Ovary (tissue), 9 donors: ENCODE results near the gene MAPK6. TPM values are rescaled to one million over a fixed set of nuclear protein-coding genes. Genes with fewer than 3 reads are reported as not detected.
"Not testable (repeated sequence)": the region's sequence is repeated elsewhere in the genome, so short reads cannot be mapped to it uniquely, and the experiment has no call there.

Experiments
- DNase-seq, 5 donors: peaks; one replicate each; pipeline ENCODE4 v3.0.0-alpha.2; 2019 to 2020
- H3K27ac ChIP-seq, 2 donors: fragments of 200-600 bp; one replicate each; pipeline versions ENCODE4 v1.5.1 to v1.8.0; 2019 to 2022
- H3K27me3 ChIP-seq: fragments of 200-600 bp; one replicate; pipeline ENCODE4 v1.8.0; 2022
- H3K36me3 ChIP-seq: fragments of 200-600 bp; sonication (generic); one replicate; pipeline ENCODE4 v1.5.1; 2019
- H3K4me1 ChIP-seq: one replicate; pipeline ENCODE4 v1.8.1; 2013; ENCODE audit warnings: mild to moderate bottlenecking, moderate library complexity; ENCODE audit not compliant: insufficient read depth
- H3K4me3 ChIP-seq: fragments of 200-600 bp; sonication (generic); one replicate; pipeline ENCODE4 v1.5.1; 2017
- H3K9me3 ChIP-seq, 2 donors: fragments of 200-600 bp in 1 of 2; sonication (generic) in 1 of 2; one replicate each; pipeline versions ENCODE4 v1.5.1 to v1.8.1; 2013 to 2019; ENCODE audit warnings: mild to moderate bottlenecking in 1 of 2, moderate library complexity in 1 of 2
- CTCF ChIP-seq, 3 donors: fragments of 450-650 bp in 2 of 3; fragments of 200-600 bp in 1 of 3; IDR thresholded peaks; one replicate each; pipeline versions ENCODE4 v1.5.1 to v1.8.0; 2016 to 2022; ENCODE audit warnings: antibody characterized with exemption in 3 of 3, mild to moderate bottlenecking in 1 of 3
- EP300 ChIP-seq: sonication (generic); formaldehyde crosslinking; IDR thresholded peaks from one replicate; pipeline ENCODE4 v1.6.1; 2017; ENCODE audit warnings: antibody characterized with exemption
- POLR2A ChIP-seq: fragments of 450-650 bp; IDR thresholded peaks from one replicate; pipeline ENCODE4 v1.6.1; 2017; ENCODE audit warnings: antibody characterized with exemption, mild to moderate bottlenecking, moderate library complexity
- WGBS, 3 donors: extraction: QIAGEN DNeasy Blood & Tissue Kit in 1 of 3; methylation state at CpG; one replicate each; pipeline versions ENCODE4 v1.1.5 to v1.1.7; 2013 to 2017; 5-methylcytosine and 5-hydroxymethylcytosine counted together
- intact Hi-C, 4 donors: fragments of 100-400 bp; cut with DNase I; formaldehyde crosslinking; loops; one replicate each; pipeline versions ENCODE4 v1.11.0 to v1.15.1; 2022 to 2023
- polyA plus RNA-seq, 2 donors: library from polyadenylated mRNA; stranded (reverse); fragments of 200-250 nt in 1 of 2; fragments of 350-450 nt in 1 of 2; fragmentation: Illumina TruSeq in 1 of 2; extraction: RNeasy Lipid Tissue Mini Kit (QIAGEN cat#74804) in 1 of 2; gene quantifications; one replicate each; pipeline ENCODE4 v1.2.3, GENCODE V29; 2013 to 2014
- total RNA-seq, 7 donors: library from RNA; depleted of rRNA in 2 of 7; stranded (reverse); fragments of >200 nt in 2 of 7; fragmentation: NEBNext Ultra II Directional in 3 of 7; extraction: Animal tissue kit (Norgen Biotek cat#: 25700) in 3 of 7; gene quantifications; one replicate each; pipeline versions ENCODE4 v1.1.0 to v1.2.4, GENCODE V29; 2016 to 2023
- donor health status: DM: no; HTN: no; CAD: no; lungs with moderate emphysema.
- donor health status: DM: no; HTN: no; CAD: no.
- donor health status: Bipolar disorder and iron deficiency.
- donor health status: DM: yes; HTN: yes; CAD: no.
- donor health status: DM: no; HTN: no; CAD: no.
- donor health status: DM: yes; HTN: yes; CAD: no.

Gene MAPK6
- total and polyA plus RNA-seq, 9 donors: 5.9 to 24.5 (median 19.8) TPM

GRCh38 chr15:52080706-52081392 lies 61.8 kb downstream of the MAPK6 start:
- TF ChIP-seq EP300 (no peak), CTCF (IDR thresholded peaks at IDR 0.05) (no peak), POLR2A (no peak)
- no peaks in the 10 kb centered on the region for H3K9me3 ChIP-seq
- H3K4me1 ChIP-seq: no peaks in the 10 kb centered on the region
- intact Hi-C loops: no loop called here
- WGBS, 3 donors: 92 to 95% (median 94%) methylated on average over 9 of the region's 9 CpGs
- H3K27me3 ChIP-seq: no peaks in the 10 kb centered on the region
- no peak overlapping the region for H3K4me3 ChIP-seq
- H3K27ac ChIP-seq: no peak overlapping the region
- no peaks in the 10 kb centered on the region for H3K36me3 ChIP-seq
- no peak for DNase-seq

GRCh38 chr15:52082197-52083036 lies 63.4 kb downstream of the MAPK6 start:
- Histone ChIP-seq H3K4me1 (no peaks in the 10 kb centered on the region), H3K27me3 (no peaks in the 10 kb centered on the region), H3K9me3 (peaks cover 0 to 5% of the 10 kb centered on the region in 2 donors), H3K36me3 (no peaks in the 10 kb centered on the region), H3K27ac (no peak overlapping the region), H3K4me3 (no peak overlapping the region)
- intact Hi-C loops: no loop called here
- TF ChIP-seq EP300 (no peak), POLR2A (no peak), CTCF (IDR thresholded peaks at IDR 0.05) (no peak)
- no peak for DNase-seq
- 71 to 79% (median 72%) methylated on average over 5 of the region's 5 CpGs for WGBS, 3 donors

GRCh38 chr15:52083037-52083359 lies 64.0 kb downstream of the MAPK6 start:
- intact Hi-C loops, H3K27me3 ChIP-seq, H3K27ac ChIP-seq: not testable (repeated sequence)

GRCh38 chr15:52083603-52084002 lies 64.6 kb downstream of the MAPK6 start:
- TF ChIP-seq EP300: no peak
- TF ChIP-seq CTCF (IDR thresholded peaks at IDR 0.05): no peak
- no peak for TF ChIP-seq POLR2A
- Histone ChIP-seq H3K27ac (no peak overlapping the region), H3K36me3 (no peaks in the 10 kb centered on the region), H3K4me3 (no peak overlapping the region), H3K4me1 (no peaks in the 10 kb centered on the region), H3K9me3 (peaks cover 0 to 5% of the 10 kb centered on the region in 2 donors), H3K27me3 (no peaks in the 10 kb centered on the region)
- DNase-seq: no peak
- 64 to 65% (median 64%) methylated on average over 4 of the region's 4 CpGs for WGBS, 3 donors
- intact Hi-C loops: no loop called here

More at GRCh38 chr15:52083037-52083359, 64.0 kb downstream of the MAPK6 start:
- H3K9me3 ChIP-seq, H3K36me3 ChIP-seq, DNase-seq, H3K4me1 ChIP-seq, H3K4me3 ChIP-seq: not testable (repeated sequence)
- WGBS, 3 donors: 100% methylated on average over 1 of the region's 1 CpG

- Histone ChIP-seq H3K27ac (no peak overlapping the region), H3K27me3 (no peaks in the 10 kb centered on the region), H3K4me3 (no peak overlapping the region), H3K36me3 (no peaks in the 10 kb centered on the region), H3K4me1 (no peaks in the 10 kb centered on the region), H3K9me3 (peaks cover 0 to 5% of the 10 kb centered on the region in 2 donors)
- no peak for DNase-seq
- TF ChIP-seq EP300 (no peak), CTCF (IDR thresholded peaks at IDR 0.05) (no peak), POLR2A (no peak)
- intact Hi-C loops: no loop called here
These were observed 66.3 kb downstream of the MAPK6 start for GRCh38 chr15:52085299-52085698.
